Vagina (tissue), 2 donors: ENCODE results near the gene SLC28A3. TPM values are rescaled to one million over a fixed set of nuclear protein-coding genes. Genes with fewer than 3 reads are reported as not detected.
A peak's percentile ranks its signal among the peaks of the same experiment; 100 is the strongest.

Experiments
- DNase-seq, 2 donors: peaks; one replicate each; pipeline ENCODE4 v3.0.0-alpha.2; 2017; ENCODE audit errors: extremely low spot score in 2 of 2
- H3K27ac ChIP-seq: fragments of 200-600 bp; sonication (generic); one replicate; pipeline ENCODE4 v1.5.1; 2019
- H3K27me3 ChIP-seq: fragments of 200-600 bp; sonication (generic); one replicate; pipeline ENCODE4 v1.5.1; 2019
- H3K36me3 ChIP-seq, 2 donors: fragments of 200-600 bp; sonication (generic); one replicate each; pipeline ENCODE4 v1.5.1; 2017 to 2019
- H3K4me1 ChIP-seq: fragments of 200-600 bp; sonication (generic); one replicate; pipeline ENCODE4 v1.5.1; 2019
- H3K4me3 ChIP-seq, 2 donors: fragments of 200-600 bp; sonication (generic); 1 replicate in 1 of 2; 2 replicates in 1 of 2; pipeline ENCODE4 v1.5.1; 2016 to 2019
- H3K9me3 ChIP-seq: fragments of 200-600 bp; sonication (generic); one replicate; pipeline ENCODE4 v1.5.1; 2019
- POLR2A ChIP-seq, 2 donors: fragments of 450-650 bp; IDR thresholded peaks; one replicate each; pipeline ENCODE4 v1.6.1; 2017; ENCODE audit warnings: antibody characterized with exemption in 2 of 2, mild to moderate bottlenecking in 2 of 2, moderate library complexity in 2 of 2
- POLR2AphosphoS5 ChIP-seq, 2 donors: sonication (generic); formaldehyde crosslinking; IDR thresholded peaks; one replicate each; pipeline ENCODE4 v1.9.0; 2017; ENCODE audit warnings: antibody characterized with exemption in 2 of 2, mild to moderate bottlenecking in 2 of 2, low read depth in 1 of 2; ENCODE audit not compliant: insufficient read depth in 1 of 2
- intact Hi-C: fragments of 100-400 bp; cut with DNase I; formaldehyde crosslinking; loops from one replicate; pipeline ENCODE4 v1.15.1; 2023
- total RNA-seq: library from RNA; depleted of rRNA; stranded (reverse); fragments of >200 nt; gene quantifications from one replicate; pipeline ENCODE4 v1.2.3, GENCODE V29; 2016
- TF ChIP-seq, protein P1 (sequence below), 3 experiments: fragments of 450-650 bp in 2 of 3; fragments of 200-600 bp in 1 of 3; sonication (generic) in 1 of 3; IDR thresholded peaks; one replicate each; pipeline ENCODE4 v1.5.1; 2017 to 2019; ENCODE audit warnings: antibody characterized with exemption in 3 of 3, mild to moderate bottlenecking in 2 of 3, moderate library complexity in 2 of 3

The SLC28A3 gene
- total RNA-seq, 1 donor from 2014 or later = 10.3 TPM

DNA sequence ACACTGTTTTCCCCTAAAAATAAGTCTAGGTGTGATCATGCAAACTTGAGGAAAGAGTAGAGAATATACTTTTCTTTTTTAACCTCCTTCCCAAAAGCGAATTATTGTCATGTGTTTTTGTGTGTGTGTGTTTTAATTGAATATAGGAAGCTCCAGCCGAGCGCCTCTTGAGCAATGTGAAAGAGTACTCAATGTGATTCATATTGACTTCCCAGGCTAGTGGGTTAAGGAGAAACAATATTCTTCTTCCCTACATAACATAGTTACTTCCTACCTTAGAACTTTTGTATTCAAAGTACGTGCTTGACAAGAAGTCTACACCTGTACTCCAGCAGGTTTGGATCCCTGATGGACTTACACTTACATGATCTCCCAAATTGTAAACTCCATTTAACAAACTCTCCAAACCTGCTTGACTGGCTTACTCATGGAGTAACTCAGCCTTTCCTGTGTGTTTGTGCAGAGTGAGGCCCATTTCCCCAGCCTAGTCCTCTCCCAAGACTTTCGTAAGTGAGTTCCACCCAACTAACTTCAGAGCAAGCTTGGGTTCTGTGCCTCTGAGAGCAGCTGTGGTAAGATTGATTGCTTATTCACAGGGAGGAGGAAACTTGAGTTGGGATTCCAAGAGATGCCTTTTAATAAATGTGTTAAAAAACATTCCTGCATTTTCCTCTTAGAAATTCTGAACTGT, 9.3 kb downstream of the SLC28A3 start:
- no peak for DNase-seq
- H3K4me1 ChIP-seq = peaks cover 6% of the 10 kb centered on the region
- no peaks in the 10 kb centered on the region for H3K9me3 ChIP-seq
- intact Hi-C loops = no loop called here
- H3K36me3 ChIP-seq = no peaks in the 10 kb centered on the region
- H3K4me3 ChIP-seq = no peak overlapping the region
- H3K27ac ChIP-seq = no peak overlapping the region
- TF ChIP-seq, protein P1, sequence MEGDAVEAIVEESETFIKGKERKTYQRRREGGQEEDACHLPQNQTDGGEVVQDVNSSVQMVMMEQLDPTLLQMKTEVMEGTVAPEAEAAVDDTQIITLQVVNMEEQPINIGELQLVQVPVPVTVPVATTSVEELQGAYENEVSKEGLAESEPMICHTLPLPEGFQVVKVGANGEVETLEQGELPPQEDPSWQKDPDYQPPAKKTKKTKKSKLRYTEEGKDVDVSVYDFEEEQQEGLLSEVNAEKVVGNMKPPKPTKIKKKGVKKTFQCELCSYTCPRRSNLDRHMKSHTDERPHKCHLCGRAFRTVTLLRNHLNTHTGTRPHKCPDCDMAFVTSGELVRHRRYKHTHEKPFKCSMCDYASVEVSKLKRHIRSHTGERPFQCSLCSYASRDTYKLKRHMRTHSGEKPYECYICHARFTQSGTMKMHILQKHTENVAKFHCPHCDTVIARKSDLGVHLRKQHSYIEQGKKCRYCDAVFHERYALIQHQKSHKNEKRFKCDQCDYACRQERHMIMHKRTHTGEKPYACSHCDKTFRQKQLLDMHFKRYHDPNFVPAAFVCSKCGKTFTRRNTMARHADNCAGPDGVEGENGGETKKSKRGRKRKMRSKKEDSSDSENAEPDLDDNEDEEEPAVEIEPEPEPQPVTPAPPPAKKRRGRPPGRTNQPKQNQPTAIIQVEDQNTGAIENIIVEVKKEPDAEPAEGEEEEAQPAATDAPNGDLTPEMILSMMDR (IDR thresholded peaks at IDR 0.05) = no peak
- TF ChIP-seq POLR2A (IDR thresholded peaks at IDR 0.05) = no peak
- peak in 1 of 2 donors; percentile 13 for TF ChIP-seq POLR2AphosphoS5 (IDR thresholded peaks at IDR 0.05; ENCODE audit: insufficient read depth in 1 of 2, low read depth in 1 of 2)
- no peaks in the 10 kb centered on the region for H3K27me3 ChIP-seq

DNA sequence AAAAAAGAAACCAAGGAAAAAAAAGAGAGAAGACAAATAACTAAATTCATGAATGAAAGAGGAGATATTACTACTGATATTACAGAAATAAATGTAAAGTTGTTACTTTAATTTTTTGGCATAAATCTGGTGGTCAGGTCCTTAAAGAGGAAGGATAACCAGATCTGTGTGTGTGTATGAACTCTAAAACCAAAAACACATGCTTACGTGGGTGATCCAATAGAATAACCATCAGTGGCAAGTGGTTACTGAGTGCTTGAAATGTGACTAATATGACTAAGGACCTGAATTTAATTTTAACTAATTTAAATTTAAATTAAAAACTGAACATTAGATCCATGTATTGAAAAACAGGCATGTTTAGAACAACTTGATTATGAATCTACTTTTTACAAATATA, 10.3 kb downstream of the SLC28A3 start:
- Histone ChIP-seq H3K27ac (no peak overlapping the region), H3K4me3 (no peak overlapping the region), H3K4me1 (peaks cover 6% of the 10 kb centered on the region), H3K27me3 (no peaks in the 10 kb centered on the region), H3K36me3 (no peaks in the 10 kb centered on the region), H3K9me3 (no peaks in the 10 kb centered on the region)
- intact Hi-C loops = no loop called here
- no peak for DNase-seq
- TF ChIP-seq POLR2AphosphoS5 (IDR thresholded peaks at IDR 0.05; ENCODE audit: insufficient read depth in 1 of 2, low read depth in 1 of 2) (no peak), POLR2A (IDR thresholded peaks at IDR 0.05) (no peak)
- TF ChIP-seq, protein P1 (IDR thresholded peaks at IDR 0.05) = no peak

DNA sequence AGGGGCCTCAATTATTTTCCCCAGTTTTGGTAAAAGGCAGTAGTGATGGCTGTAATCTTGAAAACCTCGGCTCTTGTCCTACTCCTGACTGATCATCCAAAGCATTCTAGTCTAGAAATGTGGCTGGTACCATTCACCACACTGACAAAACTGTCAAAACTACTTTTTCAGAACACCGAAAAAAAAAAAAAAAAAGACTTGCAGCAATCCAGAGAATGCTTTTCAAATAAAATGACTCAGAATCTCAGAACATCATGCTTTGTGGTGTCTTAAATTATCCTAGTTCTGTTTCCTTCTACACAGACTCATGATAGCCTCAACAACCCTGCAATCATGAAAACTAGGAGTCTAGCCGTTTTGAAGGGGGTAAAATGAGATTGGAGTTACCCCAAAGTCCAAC, 13.4 kb downstream of the SLC28A3 start:
- intact Hi-C loops = no loop called here
- Histone ChIP-seq H3K4me1 (peaks cover 6% of the 10 kb centered on the region), H3K9me3 (no peaks in the 10 kb centered on the region), H3K27ac (no peak overlapping the region), H3K36me3 (no peaks in the 10 kb centered on the region), H3K27me3 (no peaks in the 10 kb centered on the region), H3K4me3 (no peak overlapping the region)
- no peak for TF ChIP-seq POLR2AphosphoS5 (IDR thresholded peaks at IDR 0.05; ENCODE audit: insufficient read depth in 1 of 2, low read depth in 1 of 2)
- TF ChIP-seq POLR2A (IDR thresholded peaks at IDR 0.05) = no peak
- TF ChIP-seq, protein P1 (IDR thresholded peaks at IDR 0.05) = no peak
- DNase-seq = no peak

DNA sequence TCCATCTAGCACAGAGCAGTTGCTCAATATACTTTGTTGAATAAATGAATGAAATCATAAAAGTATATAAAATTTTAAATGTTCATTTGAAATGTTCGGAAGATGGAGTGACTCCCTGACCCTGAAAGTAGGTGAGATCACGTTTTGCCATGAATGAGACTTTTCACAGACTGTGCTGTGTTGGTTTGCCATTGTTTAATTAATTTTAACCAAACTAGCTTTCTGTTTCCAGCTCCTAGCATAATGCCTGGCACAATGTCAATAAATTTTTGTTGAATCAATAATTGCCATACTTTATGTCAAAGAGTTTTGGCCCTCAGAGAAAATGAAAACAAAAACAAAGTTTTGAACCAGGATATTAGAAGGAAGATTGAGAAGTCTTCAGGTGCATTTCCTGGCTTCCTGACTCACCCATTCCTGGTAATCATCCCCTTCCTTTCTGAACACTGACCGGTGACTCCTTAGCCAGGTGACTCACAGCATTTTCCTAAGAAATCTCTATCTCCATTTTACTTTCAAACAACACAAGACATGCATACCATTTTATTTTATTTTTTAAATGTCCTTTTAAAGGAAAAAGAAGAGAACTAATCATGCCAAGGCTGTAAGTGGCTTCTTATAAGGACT, 15.1 kb downstream of the SLC28A3 start:
- Histone ChIP-seq H3K36me3 (no peaks in the 10 kb centered on the region), H3K27me3 (no peaks in the 10 kb centered on the region), H3K4me1 (no peaks in the 10 kb centered on the region), H3K27ac (no peak overlapping the region), H3K4me3 (no peak overlapping the region), H3K9me3 (no peaks in the 10 kb centered on the region)
- no peak for DNase-seq
- intact Hi-C loops = no loop called here
- TF ChIP-seq, protein P1 (IDR thresholded peaks at IDR 0.05) = no peak
- no peak for TF ChIP-seq POLR2AphosphoS5 (IDR thresholded peaks at IDR 0.05; ENCODE audit: insufficient read depth in 1 of 2, low read depth in 1 of 2)
- TF ChIP-seq POLR2A (IDR thresholded peaks at IDR 0.05) = no peak

DNA sequence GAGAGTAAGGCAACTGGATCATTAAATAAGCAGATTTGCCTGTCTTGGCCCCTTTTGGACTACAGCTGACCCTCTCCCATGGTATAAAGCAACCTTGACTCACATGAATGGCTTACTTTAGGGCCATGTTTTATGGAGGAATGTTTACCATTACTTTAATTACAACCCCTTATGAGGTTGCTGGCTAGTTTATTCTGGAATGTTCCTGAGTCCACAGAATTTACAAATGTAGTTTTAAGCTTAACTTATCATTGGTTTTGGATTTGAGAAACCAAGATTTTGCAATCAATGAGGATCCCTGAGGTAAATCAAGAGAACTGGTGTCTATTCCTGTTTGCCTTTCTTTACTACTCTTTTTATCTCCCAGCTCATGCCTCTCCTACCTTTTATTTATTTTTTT, 15.7 kb downstream of the SLC28A3 start:
- peak in 1 of 2 donors; percentile 12 for DNase-seq
- Histone ChIP-seq H3K27me3 (no peaks in the 10 kb centered on the region), H3K4me1 (no peaks in the 10 kb centered on the region), H3K4me3 (no peak overlapping the region), H3K36me3 (no peaks in the 10 kb centered on the region), H3K9me3 (no peaks in the 10 kb centered on the region), H3K27ac (no peak overlapping the region)
- no peak for TF ChIP-seq POLR2A (IDR thresholded peaks at IDR 0.05)
- intact Hi-C loops = no loop called here
